Measurements from ENCODE around the gene GRID2.
"Not testable (repeated sequence)": the region's sequence is repeated elsewhere in the genome, so short reads cannot be mapped to it uniquely, and the experiment has no call there.

Gene GRID2

DNA sequence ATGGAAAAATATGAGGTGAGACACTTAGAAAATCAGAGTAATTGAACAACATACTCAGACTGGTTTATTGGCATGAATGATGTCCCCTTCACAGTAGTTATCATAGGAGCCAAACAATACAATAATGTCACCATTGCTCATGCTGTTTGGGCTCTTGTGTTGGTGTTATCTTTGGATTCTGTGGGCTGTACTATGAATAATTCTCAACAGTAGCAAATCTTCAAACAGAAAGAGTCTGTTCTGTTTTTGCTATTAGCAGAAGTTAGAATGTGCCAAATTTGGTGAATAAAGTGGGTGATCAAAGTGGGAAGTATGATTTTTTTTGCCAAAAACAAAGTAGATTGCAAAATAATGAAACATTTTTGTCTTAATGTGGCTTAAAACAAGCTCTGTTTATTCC, 58.3 kb downstream of the GRID2 start:
- no peak overlapping the region for H3K4me3 ChIP-seq (ENCODE audit: low read length)
- DNase-seq (ENCODE audit: low read depth): no peak
- TF ChIP-seq, protein P1, sequence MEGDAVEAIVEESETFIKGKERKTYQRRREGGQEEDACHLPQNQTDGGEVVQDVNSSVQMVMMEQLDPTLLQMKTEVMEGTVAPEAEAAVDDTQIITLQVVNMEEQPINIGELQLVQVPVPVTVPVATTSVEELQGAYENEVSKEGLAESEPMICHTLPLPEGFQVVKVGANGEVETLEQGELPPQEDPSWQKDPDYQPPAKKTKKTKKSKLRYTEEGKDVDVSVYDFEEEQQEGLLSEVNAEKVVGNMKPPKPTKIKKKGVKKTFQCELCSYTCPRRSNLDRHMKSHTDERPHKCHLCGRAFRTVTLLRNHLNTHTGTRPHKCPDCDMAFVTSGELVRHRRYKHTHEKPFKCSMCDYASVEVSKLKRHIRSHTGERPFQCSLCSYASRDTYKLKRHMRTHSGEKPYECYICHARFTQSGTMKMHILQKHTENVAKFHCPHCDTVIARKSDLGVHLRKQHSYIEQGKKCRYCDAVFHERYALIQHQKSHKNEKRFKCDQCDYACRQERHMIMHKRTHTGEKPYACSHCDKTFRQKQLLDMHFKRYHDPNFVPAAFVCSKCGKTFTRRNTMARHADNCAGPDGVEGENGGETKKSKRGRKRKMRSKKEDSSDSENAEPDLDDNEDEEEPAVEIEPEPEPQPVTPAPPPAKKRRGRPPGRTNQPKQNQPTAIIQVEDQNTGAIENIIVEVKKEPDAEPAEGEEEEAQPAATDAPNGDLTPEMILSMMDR (IDR thresholded peaks at IDR 0.05; ENCODE audit: insufficient read depth, low read depth, low read length, missing control alignments): no peak

DNA sequence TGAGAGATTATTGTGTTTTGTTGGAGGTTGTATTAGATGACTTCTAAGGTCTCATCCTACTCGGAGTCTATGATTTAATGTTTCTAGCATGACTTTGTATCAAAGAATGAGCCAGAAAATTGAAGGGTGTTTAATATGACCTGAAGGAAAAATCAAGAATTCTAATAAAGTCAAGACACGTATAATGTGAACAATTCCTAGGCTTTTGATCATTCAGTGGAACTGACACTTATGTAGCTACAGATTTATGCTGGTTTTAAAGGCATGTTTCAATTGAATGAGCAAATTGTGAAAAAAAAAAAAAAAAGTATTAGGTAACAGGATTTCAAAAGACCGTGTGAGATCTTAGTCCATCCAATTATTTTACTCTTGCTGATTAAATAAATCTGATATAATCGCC, 64.9 kb downstream of the GRID2 start:
- no peak for DNase-seq (ENCODE audit: low read depth)
- TF ChIP-seq, protein P1 (IDR thresholded peaks at IDR 0.05; ENCODE audit: insufficient read depth, low read depth, low read length, missing control alignments): no peak
- no peak overlapping the region for H3K4me3 ChIP-seq (ENCODE audit: low read length)

DNA sequence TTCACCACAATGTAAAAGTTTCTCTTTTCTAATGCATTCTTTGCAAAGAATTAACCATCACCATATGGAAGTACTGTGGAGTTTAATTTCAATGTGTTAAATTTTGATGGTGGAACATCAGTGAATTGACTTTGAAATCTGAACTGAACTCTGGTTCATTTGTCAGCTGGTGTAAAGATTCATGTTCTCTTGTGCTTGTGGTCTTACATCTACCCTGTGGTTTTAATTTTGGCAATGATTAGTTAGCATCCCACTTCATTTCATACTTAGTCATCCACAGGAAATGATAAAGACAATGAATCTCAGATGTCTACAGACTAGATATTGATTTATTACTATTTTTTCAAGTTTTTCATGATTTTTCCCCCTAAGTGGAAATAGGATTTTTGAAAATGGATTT, 77.8 kb downstream of the GRID2 start:
- no peak overlapping the region for H3K4me3 ChIP-seq (ENCODE audit: low read length)
- DNase-seq (ENCODE audit: low read depth): no peak
- TF ChIP-seq, protein P1 (IDR thresholded peaks at IDR 0.05; ENCODE audit: insufficient read depth, low read depth, low read length, missing control alignments): no peak

DNA sequence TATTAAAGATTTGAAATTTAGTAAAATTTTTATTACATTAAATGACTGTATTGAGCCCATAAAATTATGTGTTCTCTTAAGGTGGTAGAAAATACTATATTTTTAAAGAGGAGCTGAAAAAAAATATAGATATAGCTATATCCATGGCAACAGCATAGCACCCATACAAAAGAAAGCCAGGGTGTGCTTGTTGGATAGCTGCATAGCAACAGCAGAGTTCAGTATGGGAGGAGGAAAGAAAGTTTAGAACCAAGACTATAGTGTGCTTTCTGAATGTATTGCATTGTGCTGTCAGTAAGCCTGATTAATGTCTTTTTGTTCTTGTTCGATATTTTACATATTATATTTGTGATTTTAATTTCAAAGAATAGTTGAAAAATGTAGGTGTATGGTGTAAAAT, 78.4 kb downstream of the GRID2 start:
- no peak overlapping the region for H3K4me3 ChIP-seq (ENCODE audit: low read length)
- TF ChIP-seq, protein P1 (IDR thresholded peaks at IDR 0.05; ENCODE audit: insufficient read depth, low read depth, low read length, missing control alignments): no peak
- no peak for DNase-seq (ENCODE audit: low read depth)

DNA sequence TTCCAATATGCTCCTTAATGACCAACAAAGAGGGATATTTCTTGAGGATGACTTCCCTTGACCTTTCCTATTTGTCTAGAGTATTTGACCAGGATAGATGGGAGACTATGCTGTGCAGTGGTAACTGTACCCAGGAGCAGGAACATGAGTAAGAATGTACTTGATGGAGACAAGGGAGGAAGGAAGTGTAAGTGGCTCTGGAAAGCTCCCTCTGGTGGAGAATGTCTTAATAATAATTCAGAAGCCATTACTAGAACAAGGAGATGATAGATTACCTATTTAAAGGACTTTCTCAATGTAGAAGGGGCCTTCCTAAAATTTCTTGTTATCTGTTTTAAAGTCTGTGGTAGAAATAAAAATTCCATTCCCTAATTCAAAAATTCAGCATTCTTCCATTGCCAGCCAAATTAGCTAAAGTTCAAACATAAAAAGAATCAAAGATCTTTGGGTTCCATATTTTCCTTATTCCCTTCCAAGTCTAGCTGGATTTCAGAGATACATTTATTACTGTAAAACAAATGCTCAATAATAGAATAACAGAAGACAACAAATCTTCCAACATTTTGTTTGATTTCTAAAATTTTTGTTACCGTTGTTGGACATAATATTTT, 83.8 kb downstream of the GRID2 start:
- peak; percentile 69 for DNase-seq (ENCODE audit: low read depth)
- TF ChIP-seq, protein P1 (IDR thresholded peaks at IDR 0.05; ENCODE audit: insufficient read depth, low read depth, low read length, missing control alignments): peak; percentile 73
- H3K4me3 ChIP-seq (ENCODE audit: low read length): no peak overlapping the region

DNA sequence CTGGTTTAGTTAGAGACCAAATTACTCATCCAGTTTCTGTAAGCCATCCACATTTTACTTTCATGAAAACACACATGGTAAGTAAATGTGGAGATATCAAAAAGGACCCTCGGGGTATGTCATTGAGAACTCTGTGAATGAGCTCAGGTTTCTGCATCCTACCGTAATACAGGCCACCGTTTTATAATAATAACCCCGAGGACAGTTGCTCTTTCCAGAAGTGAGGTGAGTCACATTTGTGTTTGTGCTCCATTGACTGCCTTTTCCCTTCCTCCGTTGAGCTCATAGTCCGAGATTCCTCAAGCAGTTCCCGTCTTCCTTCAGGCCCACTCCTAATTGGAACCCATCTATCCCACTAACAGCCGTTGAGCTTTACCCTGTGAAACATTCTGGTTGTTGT, 95.3 kb downstream of the GRID2 start:
- TF ChIP-seq, protein P1 (IDR thresholded peaks at IDR 0.05; ENCODE audit: insufficient read depth, low read depth, low read length, missing control alignments): no peak
- H3K4me3 ChIP-seq (ENCODE audit: low read length): no peak overlapping the region
- DNase-seq (ENCODE audit: low read depth): no peak

DNA sequence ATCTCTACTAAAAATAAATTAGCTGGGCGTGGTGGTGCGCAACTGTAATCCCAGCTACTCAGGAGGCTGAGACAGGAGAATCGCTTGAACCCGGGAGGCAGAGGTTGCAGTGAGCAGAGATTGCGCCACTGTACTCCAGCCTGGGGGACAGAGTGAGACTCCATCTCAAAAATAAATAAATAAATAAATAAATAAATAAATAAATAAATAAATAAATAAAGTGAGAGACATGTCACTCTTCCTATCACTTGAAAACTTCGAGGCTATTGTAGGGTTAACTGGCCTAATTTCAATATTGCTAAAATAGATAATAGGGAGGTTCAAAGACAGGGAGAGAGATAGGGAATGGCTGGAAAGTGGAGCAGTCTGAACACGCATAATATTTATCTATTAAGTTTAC, 99.8 kb downstream of the GRID2 start:
- H3K4me3 ChIP-seq (ENCODE audit: low read length); DNase-seq (ENCODE audit: low read depth): not testable (repeated sequence)
